Ishikawa (cell line): ENCODE results near the gene VPS45.

ENCODE experiments used
- CEBPB ChIP-seq: IDR thresholded peaks from 2 replicates; pipeline ENCODE4 v1.6.1; 2012
- CREB1 ChIP-seq: IDR thresholded peaks from 2 replicates; pipeline ENCODE4 v1.6.1; 2012; ENCODE audit warnings: low read depth
- EGR1 ChIP-seq: IDR thresholded peaks from 2 replicates; pipeline ENCODE4 v1.6.1; 2012
- EP300 ChIP-seq: IDR thresholded peaks from 2 replicates; pipeline ENCODE4 v1.6.1; 2012; ENCODE audit warnings: borderline replicate concordance
- FOXM1 ChIP-seq: IDR thresholded peaks from 2 replicates; pipeline ENCODE4 v1.6.1; 2012; ENCODE audit warnings: low read depth, borderline replicate concordance
- MAX ChIP-seq: IDR thresholded peaks from 2 replicates; pipeline ENCODE4 v1.6.1; 2012
- NFIC ChIP-seq: IDR thresholded peaks from 2 replicates; pipeline ENCODE4 v1.6.1; 2012
- RAD21 ChIP-seq: IDR thresholded peaks from 2 replicates; pipeline ENCODE4 v1.6.1; 2012; ENCODE audit warnings: low read depth
- TAF1 ChIP-seq: IDR thresholded peaks from 2 replicates; pipeline ENCODE4 v1.6.1; 2012; ENCODE audit warnings: low read depth, mild to moderate bottlenecking
- TCF12 ChIP-seq: IDR thresholded peaks from 2 replicates; pipeline ENCODE4 v1.6.1; 2012; ENCODE audit warnings: low read depth
- TEAD4 ChIP-seq: IDR thresholded peaks from 2 replicates; pipeline ENCODE4 v1.6.1; 2012
- YY1 ChIP-seq: IDR thresholded peaks from 2 replicates; pipeline ENCODE4 v1.6.1; 2012; ENCODE audit warnings: low read depth
- ZBTB7A ChIP-seq: IDR thresholded peaks from 2 replicates; pipeline ENCODE4 v1.6.1; 2012; ENCODE audit warnings: low read depth
- TF ChIP-seq, protein P1 (sequence below): IDR thresholded peaks from 2 replicates; pipeline ENCODE4 v1.6.1; 2012; ENCODE audit warnings: low read depth, mild to moderate bottlenecking
- TF ChIP-seq, protein P2 (sequence below): IDR thresholded peaks from 2 replicates; pipeline ENCODE4 v1.6.1; 2012

Gene VPS45

GRCh38 chr1:150151291-150152181 is 84.0 kb downstream of the VPS45 start:
- TF ChIP-seq TAF1 (no peak), YY1 (no peak), MAX (no peak), NFIC (no peak), FOXM1 (no peak), CEBPB (no peak), EP300 (no peak)
- TF ChIP-seq, protein P1, sequence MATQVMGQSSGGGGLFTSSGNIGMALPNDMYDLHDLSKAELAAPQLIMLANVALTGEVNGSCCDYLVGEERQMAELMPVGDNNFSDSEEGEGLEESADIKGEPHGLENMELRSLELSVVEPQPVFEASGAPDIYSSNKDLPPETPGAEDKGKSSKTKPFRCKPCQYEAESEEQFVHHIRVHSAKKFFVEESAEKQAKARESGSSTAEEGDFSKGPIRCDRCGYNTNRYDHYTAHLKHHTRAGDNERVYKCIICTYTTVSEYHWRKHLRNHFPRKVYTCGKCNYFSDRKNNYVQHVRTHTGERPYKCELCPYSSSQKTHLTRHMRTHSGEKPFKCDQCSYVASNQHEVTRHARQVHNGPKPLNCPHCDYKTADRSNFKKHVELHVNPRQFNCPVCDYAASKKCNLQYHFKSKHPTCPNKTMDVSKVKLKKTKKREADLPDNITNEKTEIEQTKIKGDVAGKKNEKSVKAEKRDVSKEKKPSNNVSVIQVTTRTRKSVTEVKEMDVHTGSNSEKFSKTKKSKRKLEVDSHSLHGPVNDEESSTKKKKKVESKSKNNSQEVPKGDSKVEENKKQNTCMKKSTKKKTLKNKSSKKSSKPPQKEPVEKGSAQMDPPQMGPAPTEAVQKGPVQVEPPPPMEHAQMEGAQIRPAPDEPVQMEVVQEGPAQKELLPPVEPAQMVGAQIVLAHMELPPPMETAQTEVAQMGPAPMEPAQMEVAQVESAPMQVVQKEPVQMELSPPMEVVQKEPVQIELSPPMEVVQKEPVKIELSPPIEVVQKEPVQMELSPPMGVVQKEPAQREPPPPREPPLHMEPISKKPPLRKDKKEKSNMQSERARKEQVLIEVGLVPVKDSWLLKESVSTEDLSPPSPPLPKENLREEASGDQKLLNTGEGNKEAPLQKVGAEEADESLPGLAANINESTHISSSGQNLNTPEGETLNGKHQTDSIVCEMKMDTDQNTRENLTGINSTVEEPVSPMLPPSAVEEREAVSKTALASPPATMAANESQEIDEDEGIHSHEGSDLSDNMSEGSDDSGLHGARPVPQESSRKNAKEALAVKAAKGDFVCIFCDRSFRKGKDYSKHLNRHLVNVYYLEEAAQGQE, result no peak

DNA sequence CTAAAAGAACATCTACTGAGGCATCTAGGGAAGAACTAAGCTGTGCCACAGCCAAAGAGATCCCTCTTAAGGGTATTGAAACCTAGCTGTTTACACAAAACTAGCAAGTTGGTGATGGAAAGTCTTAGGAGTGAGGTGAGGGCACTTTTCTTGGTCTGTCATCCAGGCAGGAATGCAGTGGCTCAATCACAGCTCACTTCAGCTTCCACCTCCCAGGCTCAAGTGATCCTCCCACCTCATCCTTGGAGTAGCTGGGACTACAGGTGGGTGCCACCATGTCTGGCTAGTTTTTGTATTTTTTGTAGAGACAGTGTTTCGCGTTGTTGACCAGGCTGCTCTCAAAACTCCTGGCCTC is 84.6 kb downstream of the VPS45 start:
- TF ChIP-seq TCF12, result no peak
- TF ChIP-seq CREB1, result no peak
- no peak for TF ChIP-seq NFIC
- TF ChIP-seq TEAD4, result no peak
- no peak for TF ChIP-seq FOXM1
- TF ChIP-seq ZBTB7A, result no peak
- TF ChIP-seq, protein P1, result no peak
- no peak for TF ChIP-seq EGR1
- TF ChIP-seq, protein P2, sequence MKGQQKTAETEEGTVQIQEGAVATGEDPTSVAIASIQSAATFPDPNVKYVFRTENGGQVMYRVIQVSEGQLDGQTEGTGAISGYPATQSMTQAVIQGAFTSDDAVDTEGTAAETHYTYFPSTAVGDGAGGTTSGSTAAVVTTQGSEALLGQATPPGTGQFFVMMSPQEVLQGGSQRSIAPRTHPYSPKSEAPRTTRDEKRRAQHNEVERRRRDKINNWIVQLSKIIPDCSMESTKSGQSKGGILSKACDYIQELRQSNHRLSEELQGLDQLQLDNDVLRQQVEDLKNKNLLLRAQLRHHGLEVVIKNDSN, result no peak
- TF ChIP-seq CEBPB, result no peak
- TF ChIP-seq YY1, result no peak
- TF ChIP-seq EP300, result no peak
- TF ChIP-seq MAX, result no peak

DNA sequence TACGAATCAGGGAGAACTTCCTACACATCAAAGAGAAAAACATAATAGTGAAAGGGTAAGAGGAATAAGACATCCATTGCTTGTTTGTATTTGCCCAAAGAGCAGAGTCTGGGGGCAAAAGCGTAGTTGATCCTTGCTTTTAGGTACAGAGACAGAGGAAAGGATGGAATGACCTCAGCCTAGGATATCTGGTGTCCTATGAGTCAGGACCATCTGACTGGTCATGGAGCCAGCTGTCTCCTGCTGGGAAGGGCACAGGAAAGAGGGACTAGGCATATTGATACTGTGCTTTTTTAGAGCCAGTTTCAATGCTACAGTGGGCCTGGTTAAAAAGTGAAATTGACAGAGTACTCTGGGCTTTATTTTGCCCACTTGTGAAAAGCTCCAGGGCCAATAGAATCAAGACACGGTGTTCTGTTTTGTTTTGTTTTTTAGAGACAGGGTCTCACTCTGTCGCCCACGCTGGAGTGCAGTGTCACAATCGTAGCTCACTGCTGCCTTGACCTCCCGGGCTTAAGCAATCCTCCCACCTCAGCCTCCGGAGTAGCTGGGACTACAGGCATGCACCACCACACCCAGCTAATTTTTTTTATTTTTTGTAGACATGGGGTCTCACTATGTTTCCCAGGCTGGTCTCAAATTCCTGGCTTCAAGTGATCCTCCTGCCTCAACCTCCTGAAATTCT is 85.3 kb downstream of the VPS45 start:
- TF ChIP-seq NFIC (no peak), TAF1 (no peak)

DNA sequence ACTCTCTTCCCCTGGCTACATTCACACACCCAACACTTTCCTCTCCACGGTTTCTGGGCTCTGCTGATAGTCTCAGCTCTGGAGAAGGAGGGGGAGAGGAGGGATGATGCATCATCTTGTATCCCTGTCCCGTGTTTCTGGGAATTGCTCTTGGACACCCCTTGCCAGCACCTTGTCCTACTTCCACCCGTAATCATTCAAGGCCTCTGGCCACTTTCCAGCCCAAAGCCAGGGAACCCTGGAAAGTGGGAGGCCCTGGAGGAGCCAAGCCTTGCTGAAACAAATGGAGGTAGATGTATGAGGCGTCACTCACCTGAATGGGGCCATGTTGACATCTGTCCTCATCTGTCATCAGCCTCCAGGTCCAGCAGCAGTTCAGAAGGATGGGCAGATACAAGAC is 86.6 kb downstream of the VPS45 start:
- TF ChIP-seq MAX (no peak), TAF1 (no peak), CREB1 (no peak), TEAD4 (no peak)
- TF ChIP-seq, protein P2, result no peak

DNA sequence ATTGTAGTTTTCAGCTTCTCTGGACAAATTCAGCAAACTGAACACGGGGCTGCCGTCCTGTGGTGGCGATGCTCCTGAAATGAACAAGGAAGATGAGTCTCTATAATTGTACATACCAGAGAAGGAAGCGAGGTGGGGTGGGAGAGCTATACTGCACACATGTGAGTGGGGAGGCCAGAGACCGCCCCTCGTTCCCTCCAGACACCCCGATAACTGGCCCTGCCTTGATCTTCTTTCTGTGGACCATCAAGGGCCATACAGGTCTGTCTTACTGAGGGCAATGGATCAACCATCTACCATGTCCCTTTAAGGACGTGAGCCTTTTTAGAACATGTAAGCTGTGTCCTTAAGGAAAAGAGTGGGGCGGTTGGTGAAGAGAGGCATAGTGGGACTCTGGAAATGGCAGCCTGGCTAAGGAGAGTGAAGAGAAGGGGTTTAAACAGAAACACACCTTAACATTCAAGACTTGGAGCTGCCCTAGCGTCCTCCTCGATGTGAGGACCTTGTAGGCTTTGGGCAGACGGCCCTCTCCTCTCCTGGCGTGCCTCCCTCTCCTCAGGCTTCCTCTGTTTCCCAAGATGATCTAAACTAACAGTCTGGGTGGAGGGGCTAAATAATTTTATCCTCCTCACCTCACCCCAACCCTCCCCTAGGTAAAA is 88.0 kb downstream of the VPS45 start:
- no peak for TF ChIP-seq TEAD4
- TF ChIP-seq, protein P2, result no peak
- TF ChIP-seq EP300, result no peak
- no peak for TF ChIP-seq NFIC
- no peak for TF ChIP-seq CEBPB
- TF ChIP-seq CREB1, result no peak
- TF ChIP-seq TAF1, result no peak
- no peak for TF ChIP-seq FOXM1
- TF ChIP-seq RAD21, result no peak
- TF ChIP-seq, protein P1, result no peak
- no peak for TF ChIP-seq MAX
